ENCODE results near the gene FAM221B.

The FAM221B gene

DNA sequence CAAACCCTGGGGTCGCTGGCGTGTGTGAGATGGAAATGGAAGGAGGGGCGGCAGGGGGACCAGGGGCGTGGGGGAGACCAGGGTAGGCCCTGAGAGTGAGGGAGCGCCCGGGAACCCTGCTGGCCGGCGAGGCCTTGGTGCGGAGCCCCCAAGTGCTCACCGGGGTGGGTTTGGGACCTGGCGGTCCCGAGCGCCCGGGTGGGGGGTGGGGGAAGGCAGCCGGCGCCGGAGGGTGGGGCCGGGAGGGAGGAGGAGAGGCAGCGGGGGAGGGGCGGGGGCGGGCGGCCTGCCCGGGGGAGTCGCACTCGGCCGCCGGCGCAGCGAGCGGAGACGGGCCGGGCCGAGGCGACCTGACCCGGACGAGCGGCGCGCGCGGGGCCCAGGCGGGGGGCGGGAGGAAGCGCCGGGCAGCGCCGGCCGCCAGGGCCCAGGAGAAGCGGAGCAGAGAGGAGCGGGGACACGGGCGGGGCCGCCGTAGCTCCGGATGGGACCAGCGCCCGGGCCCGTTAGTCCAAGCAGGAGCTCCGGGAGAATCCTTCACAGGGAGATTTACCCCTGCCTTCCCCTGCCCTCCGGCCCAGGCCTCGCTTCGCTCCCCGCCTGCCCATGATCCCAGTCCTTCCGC, 37.1 kb downstream of the FAM221B start, which contains the start of gene NPR2:
TSS of gene NPR2 (plus strand) at position 295 of the 625 bp plus-strand sequence. CDS start 818 bp downstream, outside the sequence.
- no peak for DNase-seq (ENCODE audit: low spot score)

- peak; percentile 79 for DNase-seq (ENCODE audit: low spot score)
These were observed 37.9 kb downstream of the FAM221B start for GRCh38 chr9:35790385-35791296.

- no peak for DNase-seq (ENCODE audit: low spot score)
These were observed 38.5 kb downstream of the FAM221B start for GRCh38 chr9:35790025-35790384.

DNA sequence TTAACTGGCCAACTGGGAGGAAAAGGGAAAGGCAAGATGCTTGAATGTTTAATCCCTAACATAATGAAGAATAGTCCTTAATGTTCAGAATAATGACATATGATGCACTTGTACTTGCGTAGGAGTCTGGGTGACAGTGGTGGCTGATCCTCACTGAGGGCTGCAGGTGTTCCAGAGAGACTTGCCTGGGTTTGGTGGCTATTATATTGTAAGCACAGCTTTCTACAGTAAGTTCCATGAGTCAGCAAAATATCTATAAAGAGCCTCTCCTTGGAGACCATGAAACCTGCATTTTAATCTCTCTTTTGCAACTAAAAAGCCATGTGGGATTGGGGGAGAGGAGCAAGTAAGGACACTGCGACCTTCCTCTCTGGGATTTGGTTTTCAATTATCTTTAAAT, 39.0 kb downstream of the FAM221B start:
- DNase-seq (ENCODE audit: low spot score) = no peak

DNA sequence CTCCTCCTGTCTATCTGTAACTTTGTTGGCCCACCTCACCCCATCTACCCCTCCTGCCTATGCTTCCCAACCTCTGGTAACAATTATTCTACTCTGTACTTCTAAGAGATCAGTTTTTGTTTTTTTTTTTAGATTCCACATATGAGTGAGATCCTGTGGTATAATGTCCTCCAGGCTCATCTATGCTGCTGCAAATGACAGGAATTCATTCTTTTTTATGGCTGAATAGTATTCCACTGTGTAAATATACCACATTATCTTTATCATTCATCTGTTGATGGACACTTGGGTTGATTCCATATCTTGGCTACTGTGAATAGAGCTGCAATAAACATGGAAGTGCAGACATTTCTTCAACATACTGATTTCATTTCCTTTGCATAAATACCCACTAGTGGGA, 45.1 kb downstream of the FAM221B start:
- no peak for DNase-seq (ENCODE audit: low spot score)

DNA sequence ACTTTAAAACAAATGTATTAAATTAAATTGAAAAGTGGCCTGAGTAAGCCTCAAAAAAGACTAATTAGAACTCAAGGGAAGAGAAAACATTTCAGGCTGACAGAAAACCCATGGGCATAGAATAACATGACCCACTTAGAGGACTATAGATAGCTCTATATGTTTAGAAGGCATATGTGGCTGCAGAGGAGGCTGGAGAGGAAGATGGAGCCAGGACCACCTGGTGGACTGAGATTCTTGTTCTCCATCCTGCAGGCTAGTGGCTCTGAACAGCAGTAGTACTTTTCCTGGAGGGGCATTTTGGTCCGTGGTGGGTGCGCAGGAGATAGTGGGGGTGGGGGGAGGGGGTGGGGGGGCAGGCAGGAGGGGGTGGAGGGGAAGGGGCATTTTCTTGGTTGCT, 47.5 kb downstream of the FAM221B start:
- DNase-seq (ENCODE audit: low spot score) = no peak

GRCh38 chr9:35778496-35778895, 50.0 kb downstream of the FAM221B start:
- DNase-seq (ENCODE audit: low spot score) = no peak

- DNase-seq (ENCODE audit: low spot score) = no peak
These were observed 52.5 kb downstream of the FAM221B start for GRCh38 chr9:35776018-35776417.

DNA sequence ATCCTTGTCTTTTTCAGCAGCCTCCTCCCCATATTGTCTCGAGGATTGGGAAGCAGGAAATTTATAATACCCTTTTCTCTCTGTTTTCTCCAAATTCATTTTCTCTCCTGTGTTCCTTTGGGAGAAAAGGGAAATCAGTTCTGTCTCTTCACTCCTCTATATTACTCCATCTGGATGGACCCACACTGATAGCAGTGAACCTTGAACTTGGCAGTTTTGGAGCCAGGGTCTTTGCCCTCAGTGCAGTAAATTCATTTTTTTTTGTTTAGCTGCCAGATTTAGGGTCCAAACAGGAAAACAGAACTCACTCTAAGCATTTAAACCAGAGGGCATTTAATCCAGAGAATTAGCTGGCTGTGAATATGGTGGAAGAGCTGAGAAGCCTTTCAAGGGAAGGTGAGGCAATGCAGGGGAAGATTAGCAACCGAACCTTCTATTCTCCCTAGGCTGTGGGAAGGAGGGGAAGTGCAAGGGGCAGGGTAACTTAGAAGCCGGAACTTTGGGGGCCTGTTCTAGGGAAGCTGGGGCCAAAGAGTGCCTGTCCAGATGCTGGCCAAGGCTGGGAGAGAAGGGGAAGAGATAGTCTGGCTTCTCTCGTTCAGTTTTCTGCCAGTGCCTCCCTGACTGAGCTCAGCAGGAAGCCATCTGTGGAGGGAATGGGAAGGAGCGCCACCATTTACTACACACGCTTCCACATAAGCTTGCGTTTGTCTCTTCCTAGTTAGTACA, 53.5 kb downstream of the FAM221B start:
- no peak for DNase-seq (ENCODE audit: low spot score)

DNA sequence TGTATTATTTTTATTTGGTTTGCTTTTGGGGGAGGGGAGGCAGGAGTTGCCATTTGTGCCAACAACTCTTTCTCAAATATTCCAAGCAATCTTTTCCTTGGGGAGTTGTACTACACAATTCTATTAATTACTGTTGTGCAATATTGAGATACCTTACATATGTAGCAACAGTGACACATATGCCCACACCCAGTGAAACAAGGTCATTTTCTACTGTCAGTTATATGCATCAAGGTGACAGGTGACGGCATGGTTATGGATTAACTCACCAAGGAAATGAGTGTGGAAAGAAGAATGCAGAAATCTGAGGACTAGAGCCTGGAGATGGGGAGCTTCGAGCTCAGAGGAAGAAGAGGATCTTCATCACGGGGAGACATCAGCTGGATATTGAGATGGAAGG, 56.6 kb downstream of the FAM221B start:
- DNase-seq (ENCODE audit: low spot score) = no peak

DNA sequence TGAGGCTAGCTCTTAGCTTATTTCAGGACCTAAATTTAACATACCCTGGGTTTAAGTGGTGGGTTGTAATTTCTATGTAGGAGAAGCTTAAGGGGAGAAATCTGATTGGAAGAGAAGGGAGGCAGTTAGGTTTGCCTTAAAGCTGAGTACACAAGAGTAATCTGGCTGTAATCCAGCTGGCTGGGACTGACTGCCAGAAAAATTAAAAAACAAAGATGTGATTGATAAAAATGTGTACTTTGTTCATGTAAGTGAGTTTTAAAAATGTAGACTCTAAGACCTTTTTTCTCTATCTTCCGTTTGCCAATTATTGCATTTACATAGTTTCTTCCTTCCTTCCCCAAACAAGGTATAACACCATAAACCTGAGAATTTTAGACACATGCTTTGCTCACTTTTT, 57.0 kb downstream of the FAM221B start:
- no peak for DNase-seq (ENCODE audit: low spot score)

DNA sequence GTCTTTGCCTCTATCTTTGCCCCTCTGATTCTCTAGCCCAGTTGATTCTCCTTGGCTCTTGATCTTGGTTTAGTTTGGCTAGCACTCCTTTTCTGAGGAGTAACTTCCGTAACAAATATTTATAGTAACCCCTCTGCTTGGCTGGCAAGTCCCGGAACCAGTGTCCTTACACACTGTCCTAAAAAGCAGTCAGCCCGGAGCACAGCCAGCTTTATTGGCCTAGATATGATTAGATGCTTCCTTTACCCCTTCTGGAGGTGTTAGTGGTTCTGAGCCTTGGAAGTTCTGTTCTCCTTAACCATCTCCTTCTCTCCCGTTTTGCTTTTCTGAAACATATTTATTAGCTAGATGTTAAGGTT, 57.5 kb downstream of the FAM221B start:
- DNase-seq (ENCODE audit: low spot score) = no peak

- DNase-seq (ENCODE audit: low spot score) = no peak
These were observed 58.8 kb downstream of the FAM221B start for GRCh38 chr9:35769763-35770162.

DNA sequence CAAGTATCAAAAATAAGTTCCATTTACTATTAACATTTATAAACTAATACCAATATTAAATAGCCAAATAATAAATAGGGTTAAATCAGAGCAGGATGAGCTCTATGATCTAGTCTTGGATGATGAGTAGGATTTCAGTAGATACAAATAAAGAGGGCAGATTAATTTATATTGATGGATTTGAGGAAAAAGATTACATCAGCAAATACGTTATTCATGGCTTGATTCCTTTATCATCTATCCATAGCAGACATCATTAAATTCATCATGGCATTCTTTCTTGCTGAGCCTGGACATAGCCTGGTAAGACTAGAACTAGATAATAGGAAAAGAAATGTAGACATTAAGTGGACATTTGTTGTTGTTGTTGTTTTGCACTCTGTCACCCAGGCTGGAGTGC, 61.1 kb downstream of the FAM221B start:
- no peak for DNase-seq (ENCODE audit: low spot score)

GRCh38 chr9:35766997-35767396, 61.5 kb downstream of the FAM221B start:
- no peak for DNase-seq (ENCODE audit: low spot score)
